DND-41 (cell line): ENCODE data around the gene S1PR4.

Experiments
- ATAC-seq: fragments of 200-7000 bp; cut with Tn5 transposase; 3 replicates; pipeline ENCODE4 v1.9.1; 2021; ENCODE audit warnings: low read depth; ENCODE audit not compliant: insufficient read depth
- DNase-seq: peaks from one replicate; pipeline ENCODE4 v3.0.0-alpha.2; 2020
- H2AFZ ChIP-seq: 2 replicates; pipeline ENCODE4 v1.6.0; 2012; ENCODE audit warnings: low read depth, low read length
- H3K27ac ChIP-seq: 2 replicates; pipeline ENCODE4 v1.5.1; 2012; ENCODE audit warnings: low read length, inconsistent platforms
- H3K27me3 ChIP-seq: fragments of 200-600 bp; sonication (generic); 2 replicates; pipeline ENCODE4 v1.6.0; 2012; ENCODE audit warnings: low read length, mild to moderate bottlenecking, inconsistent platforms; ENCODE audit not compliant: insufficient read depth, poor library complexity
- H3K36me3 ChIP-seq: 2 replicates; pipeline ENCODE4 v1.5.1; 2012; ENCODE audit warnings: low read length, inconsistent platforms; ENCODE audit not compliant: insufficient read depth
- H3K4me1 ChIP-seq: 2 replicates; pipeline ENCODE4 v1.5.1; 2012; ENCODE audit warnings: mild to moderate bottlenecking, low read length; ENCODE audit not compliant: insufficient read depth
- H3K4me2 ChIP-seq: 2 replicates; pipeline ENCODE4 v1.6.0; 2012; ENCODE audit warnings: mild to moderate bottlenecking, moderate library complexity, low read length, inconsistent platforms; ENCODE audit not compliant: insufficient read depth
- H3K4me3 ChIP-seq, 2 experiments: fragments of 200-600 bp in 1 of 2; shearing (Covaris generic) in 1 of 2; 2 replicates each; pipeline ENCODE4 v1.5.1; 2012 to 2016; ENCODE audit warnings: inconsistent platforms in 2 of 2, low read length in 2 of 2, mild to moderate bottlenecking in 2 of 2, low read depth in 1 of 2, moderate library complexity in 1 of 2
- H3K79me2 ChIP-seq: 2 replicates; pipeline ENCODE4 v1.6.0; 2012; ENCODE audit warnings: low read length, inconsistent platforms; ENCODE audit not compliant: insufficient read depth
- H3K9ac ChIP-seq: 2 replicates; pipeline ENCODE4 v1.6.0; 2012; ENCODE audit warnings: low read depth, mild to moderate bottlenecking, inconsistent platforms, low read length, moderate library complexity
- H3K9me3 ChIP-seq: 2 replicates; pipeline ENCODE4 v1.5.1; 2012; ENCODE audit warnings: low read length, moderate library complexity, mild to moderate bottlenecking, inconsistent platforms; ENCODE audit not compliant: insufficient read depth, severe bottlenecking
- H4K20me1 ChIP-seq: 2 replicates; pipeline ENCODE4 v1.6.0; 2012; ENCODE audit warnings: low read length; ENCODE audit not compliant: insufficient read depth
- CTCF ChIP-seq: IDR thresholded peaks from 2 replicates; pipeline ENCODE4 v1.5.1; 2012; ENCODE audit warnings: borderline replicate concordance, low read length, moderate library complexity, mild to moderate bottlenecking; ENCODE audit not compliant: poor library complexity, severe bottlenecking; ENCODE audit errors: extremely low read depth
- EZH2 ChIP-seq: IDR thresholded peaks from 3 replicates; pipeline ENCODE4 v1.6.1; 2012; ENCODE audit warnings: borderline replicate concordance, low read depth, mild to moderate bottlenecking, moderate library complexity, low read length, inconsistent platforms; ENCODE audit not compliant: severe bottlenecking

The S1PR4 gene

GRCh38 chr19:3157096-3157845 is 21.3 kb upstream of the S1PR4 start:
- Histone ChIP-seq H3K4me3 (no peak overlapping the region), H3K9ac (no peak overlapping the region), H3K79me2 (peaks cover 83% of the 10 kb centered on the region), H3K4me2 (no peak overlapping the region), H3K9me3 (peaks cover 5% of the 10 kb centered on the region), H3K36me3 (peaks cover 96% of the 10 kb centered on the region), H3K27ac (peak overlapping the region; percentile 93), H2AFZ (no peak overlapping the region), H3K27me3 (no peaks in the 10 kb centered on the region), H3K4me1 (peaks cover 41% of the 10 kb centered on the region), H4K20me1 (peaks cover 7% of the 10 kb centered on the region; the same call in 1 of the 2 replicates)
- ATAC-seq (no peak), DNase-seq (no peak)
- no peak for TF ChIP-seq CTCF
- TF ChIP-seq EZH2: no peak

GRCh38 chr19:3159565-3159964 is 19.0 kb upstream of the S1PR4 start:
- H3K36me3 ChIP-seq: peaks cover 96% of the 10 kb centered on the region
- H3K9ac ChIP-seq: no peak overlapping the region
- peaks cover 76% of the 10 kb centered on the region for H3K79me2 ChIP-seq
- H3K9me3 ChIP-seq: no peaks in the 10 kb centered on the region
- H3K4me2 ChIP-seq: no peak overlapping the region
- TF ChIP-seq EZH2 (no peak), CTCF (no peak)
- H4K20me1 ChIP-seq: peaks cover 15% of the 10 kb centered on the region; the same call in 1 of the 2 replicates
- H3K27ac ChIP-seq: peak overlapping the region; percentile 49
- no peak overlapping the region for H3K4me3 ChIP-seq
- ATAC-seq (no peak), DNase-seq (no peak)
- no peak overlapping the region for H2AFZ ChIP-seq
- no peaks in the 10 kb centered on the region for H3K27me3 ChIP-seq
- peaks cover 18% of the 10 kb centered on the region for H3K4me1 ChIP-seq

GRCh38 chr19:3160219-3160618 is 18.4 kb upstream of the S1PR4 start:
- Histone ChIP-seq H3K36me3 (peaks cover 93% of the 10 kb centered on the region), H3K4me2 (no peak overlapping the region), H3K79me2 (peaks cover 70% of the 10 kb centered on the region), H3K27ac (peak overlapping the region; percentile 49), H3K9me3 (no peaks in the 10 kb centered on the region), H3K4me3 (no peak overlapping the region), H4K20me1 (peaks cover 15% of the 10 kb centered on the region; the same call in 1 of the 2 replicates), H3K4me1 (peaks cover 11% of the 10 kb centered on the region), H2AFZ (no peak overlapping the region), H3K9ac (no peak overlapping the region), H3K27me3 (no peaks in the 10 kb centered on the region)
- DNase-seq (no peak), ATAC-seq (no peak)
- TF ChIP-seq CTCF (no peak), EZH2 (no peak)
